ENCODE measurements around the gene CEMP1. TPM values are rescaled to one million over a fixed set of nuclear protein-coding genes. Genes with fewer than 3 reads are reported as not detected.
A peak's percentile ranks its signal among the peaks of the same experiment; 100 is the strongest.
"Not testable (repeated sequence)": the region's sequence is repeated elsewhere in the genome, so short reads cannot be mapped to it uniquely, and the experiment has no call there.

Gene CEMP1, protein sequence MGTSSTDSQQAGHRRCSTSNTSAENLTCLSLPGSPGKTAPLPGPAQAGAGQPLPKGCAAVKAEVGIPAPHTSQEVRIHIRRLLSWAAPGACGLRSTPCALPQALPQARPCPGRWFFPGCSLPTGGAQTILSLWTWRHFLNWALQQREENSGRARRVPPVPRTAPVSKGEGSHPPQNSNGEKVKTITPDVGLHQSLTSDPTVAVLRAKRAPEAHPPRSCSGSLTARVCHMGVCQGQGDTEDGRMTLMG
- 0.58 and 0.62 TPM in 2 replicates for total RNA-seq
- long read RNA-seq = 0 reads

DNA sequence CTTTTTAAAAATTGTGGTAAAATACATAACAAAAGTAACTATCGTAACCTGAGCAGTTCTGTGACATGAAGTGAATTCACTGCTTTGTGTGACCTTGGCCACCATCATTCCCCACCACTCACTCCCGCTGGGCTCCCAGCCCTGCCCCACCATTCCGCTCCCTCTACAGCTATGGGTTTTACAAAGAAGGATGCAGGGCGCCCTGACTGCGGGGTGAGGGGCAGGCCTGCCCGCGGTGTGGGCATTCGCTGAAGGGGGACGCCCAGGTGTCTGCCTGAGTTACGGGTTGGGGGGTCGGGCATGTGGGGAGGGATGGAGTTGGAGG, at the start of gene CEMP1:
TSS of gene CEMP1 (minus strand) at position 38 of the 325 bp plus-strand sequence. CDS start 335 bp downstream, outside the sequence.
- H3K27me3 Mint-ChIP-seq = no peaks in the 10 kb centered on the region
- DNase-seq (ENCODE audit: low spot score, unreplicated experiment) = no peak
- no peaks in the 10 kb centered on the region for H3K9me3 Mint-ChIP-seq (ENCODE audit: low read depth)
- peaks cover 2% of the 10 kb centered on the region for H3K36me3 Mint-ChIP-seq (ENCODE audit: insufficient read depth)
- peaks cover 2% of the 10 kb centered on the region for H3K4me1 Mint-ChIP-seq (ENCODE audit: low read depth)
- TF ChIP-seq, protein P1, sequence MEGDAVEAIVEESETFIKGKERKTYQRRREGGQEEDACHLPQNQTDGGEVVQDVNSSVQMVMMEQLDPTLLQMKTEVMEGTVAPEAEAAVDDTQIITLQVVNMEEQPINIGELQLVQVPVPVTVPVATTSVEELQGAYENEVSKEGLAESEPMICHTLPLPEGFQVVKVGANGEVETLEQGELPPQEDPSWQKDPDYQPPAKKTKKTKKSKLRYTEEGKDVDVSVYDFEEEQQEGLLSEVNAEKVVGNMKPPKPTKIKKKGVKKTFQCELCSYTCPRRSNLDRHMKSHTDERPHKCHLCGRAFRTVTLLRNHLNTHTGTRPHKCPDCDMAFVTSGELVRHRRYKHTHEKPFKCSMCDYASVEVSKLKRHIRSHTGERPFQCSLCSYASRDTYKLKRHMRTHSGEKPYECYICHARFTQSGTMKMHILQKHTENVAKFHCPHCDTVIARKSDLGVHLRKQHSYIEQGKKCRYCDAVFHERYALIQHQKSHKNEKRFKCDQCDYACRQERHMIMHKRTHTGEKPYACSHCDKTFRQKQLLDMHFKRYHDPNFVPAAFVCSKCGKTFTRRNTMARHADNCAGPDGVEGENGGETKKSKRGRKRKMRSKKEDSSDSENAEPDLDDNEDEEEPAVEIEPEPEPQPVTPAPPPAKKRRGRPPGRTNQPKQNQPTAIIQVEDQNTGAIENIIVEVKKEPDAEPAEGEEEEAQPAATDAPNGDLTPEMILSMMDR (IDR thresholded peaks at IDR 0.05; ENCODE audit: unreplicated experiment) = no peak
- peak within 1 kb of the TSS; percentile 98 for H3K27ac Mint-ChIP-seq
- peak within 1 kb of the TSS; percentile 85 for H3K4me3 Mint-ChIP-seq (ENCODE audit: low read depth)

DNA sequence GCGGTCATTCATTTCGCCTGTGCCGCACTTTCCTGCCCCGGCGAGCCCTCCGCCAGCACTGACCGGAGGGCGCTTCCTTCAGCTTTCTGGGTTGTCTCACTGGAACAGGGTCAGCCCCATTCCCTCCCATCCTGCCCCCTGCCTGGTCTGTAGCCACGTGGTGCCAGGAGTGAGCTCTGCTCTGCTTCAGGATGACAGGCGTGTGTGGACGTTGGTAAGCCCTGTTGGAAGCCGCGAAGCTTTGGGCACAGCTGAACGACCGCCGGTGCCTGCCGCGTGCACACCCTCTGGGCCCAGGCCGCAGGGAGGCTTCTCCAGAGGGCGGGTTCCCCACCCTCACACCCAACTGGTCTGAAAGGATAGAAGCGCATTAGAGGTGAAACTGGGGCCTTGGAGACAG, 49.6 kb upstream of the CEMP1 start:
- H3K36me3 Mint-ChIP-seq (ENCODE audit: insufficient read depth); H3K27me3 Mint-ChIP-seq; H3K4me1 Mint-ChIP-seq (ENCODE audit: low read depth); H3K9me3 Mint-ChIP-seq (ENCODE audit: low read depth); DNase-seq (ENCODE audit: low spot score, unreplicated experiment); H3K4me3 Mint-ChIP-seq (ENCODE audit: low read depth); H3K27ac Mint-ChIP-seq: not testable (repeated sequence)

DNA sequence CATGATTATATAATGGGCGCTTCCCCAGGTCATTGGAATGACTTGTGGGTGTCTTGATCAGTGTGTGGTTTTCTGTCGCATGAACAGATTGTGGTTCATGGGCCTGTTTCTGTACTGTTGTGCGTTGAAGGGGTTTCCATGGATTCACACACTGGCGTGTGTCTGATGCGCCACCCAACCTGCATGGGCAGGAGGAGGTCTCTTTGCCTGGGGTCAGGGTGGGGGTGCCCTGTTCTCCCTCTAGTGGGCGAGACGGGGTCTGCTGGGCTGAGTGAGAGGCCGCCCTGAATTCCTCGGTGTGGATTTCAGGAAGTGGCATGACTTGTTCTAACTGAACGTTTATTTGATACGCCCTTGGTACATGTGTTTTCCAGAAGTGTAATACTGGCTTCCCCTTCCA, 48.9 kb upstream of the CEMP1 start:
- H3K9me3 Mint-ChIP-seq (ENCODE audit: low read depth); H3K27ac Mint-ChIP-seq; H3K4me3 Mint-ChIP-seq (ENCODE audit: low read depth); DNase-seq (ENCODE audit: low spot score, unreplicated experiment); H3K27me3 Mint-ChIP-seq; H3K4me1 Mint-ChIP-seq (ENCODE audit: low read depth); H3K36me3 Mint-ChIP-seq (ENCODE audit: insufficient read depth): not testable (repeated sequence)
- TF ChIP-seq, protein P1 (IDR thresholded peaks at IDR 0.05; ENCODE audit: unreplicated experiment) = peak; percentile 34

DNA sequence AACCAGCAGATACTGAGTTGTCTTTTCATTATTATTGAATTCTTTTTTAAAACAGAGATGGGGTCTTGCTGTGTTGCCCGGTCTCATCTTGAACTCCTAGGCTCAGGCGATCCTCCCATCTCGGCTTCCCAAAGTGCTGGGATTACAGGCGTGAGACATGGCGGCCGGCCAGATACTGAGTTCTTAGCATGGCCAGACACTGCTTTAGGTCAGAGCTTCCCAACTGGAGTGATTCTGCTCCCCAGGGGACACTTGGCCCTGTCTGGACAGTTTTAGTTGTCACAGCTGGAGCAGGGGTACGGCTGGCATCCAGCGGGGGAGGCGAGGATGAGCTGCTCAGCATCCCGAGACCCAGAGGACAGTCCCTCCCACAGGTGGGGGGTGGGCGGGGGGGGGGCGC, 47.7 kb upstream of the CEMP1 start:
- H3K36me3 Mint-ChIP-seq (ENCODE audit: insufficient read depth); DNase-seq (ENCODE audit: low spot score, unreplicated experiment); H3K4me3 Mint-ChIP-seq (ENCODE audit: low read depth); H3K27me3 Mint-ChIP-seq; H3K27ac Mint-ChIP-seq; H3K9me3 Mint-ChIP-seq (ENCODE audit: low read depth); H3K4me1 Mint-ChIP-seq (ENCODE audit: low read depth): not testable (repeated sequence)

DNA sequence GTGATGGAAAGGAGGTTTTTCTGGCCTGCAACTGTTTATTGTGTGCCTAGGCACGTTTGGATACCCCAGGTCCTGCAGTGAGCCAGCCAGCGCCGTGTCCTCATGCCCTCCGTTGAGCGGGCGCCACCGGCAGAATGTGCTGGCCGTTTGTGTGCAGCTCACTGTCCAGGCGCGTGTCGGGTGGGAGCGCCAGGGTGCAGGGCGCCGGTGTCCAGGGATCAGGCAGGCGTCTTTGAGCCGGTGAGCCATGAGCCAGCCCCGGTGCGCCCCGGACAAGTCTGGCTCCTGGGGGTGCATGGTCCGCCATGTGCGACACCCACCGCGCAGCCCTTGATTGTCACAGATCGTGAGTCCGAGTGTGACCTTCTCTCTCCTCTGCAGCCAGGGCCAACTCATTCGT, 45.8 kb upstream of the CEMP1 start:
- DNase-seq (ENCODE audit: low spot score, unreplicated experiment); H3K27me3 Mint-ChIP-seq; H3K9me3 Mint-ChIP-seq (ENCODE audit: low read depth): not testable (repeated sequence)

DNA sequence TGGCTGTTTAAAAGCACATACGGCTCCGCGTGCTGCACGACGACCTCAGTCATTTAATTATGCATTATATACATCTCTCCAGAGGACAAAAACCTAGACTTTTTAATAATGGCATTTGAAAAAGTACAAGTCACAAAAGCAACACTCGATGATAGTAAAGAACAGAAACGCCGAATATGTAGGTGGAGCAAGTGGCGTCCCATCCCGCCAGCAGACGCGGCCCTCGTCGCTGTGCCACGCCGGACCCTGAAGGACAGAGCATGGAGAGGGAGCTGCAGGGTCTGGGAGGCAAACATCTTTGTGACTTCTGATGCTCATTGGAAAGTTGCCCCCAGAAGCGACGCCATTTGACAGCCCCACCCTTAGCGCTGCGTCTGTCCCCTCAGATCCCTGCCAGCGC, 44.6 kb upstream of the CEMP1 start:
- not testable (repeated sequence) for H3K9me3 Mint-ChIP-seq (ENCODE audit: low read depth); H3K27ac Mint-ChIP-seq; H3K4me1 Mint-ChIP-seq (ENCODE audit: low read depth); H3K4me3 Mint-ChIP-seq (ENCODE audit: low read depth); DNase-seq (ENCODE audit: low spot score, unreplicated experiment); H3K27me3 Mint-ChIP-seq; H3K36me3 Mint-ChIP-seq (ENCODE audit: insufficient read depth)

More for the DNA sequence above, 45.8 kb upstream of the CEMP1 start:
- not testable (repeated sequence) for H3K36me3 Mint-ChIP-seq (ENCODE audit: insufficient read depth); H3K27ac Mint-ChIP-seq; H3K4me3 Mint-ChIP-seq (ENCODE audit: low read depth); H3K4me1 Mint-ChIP-seq (ENCODE audit: low read depth)

DNA sequence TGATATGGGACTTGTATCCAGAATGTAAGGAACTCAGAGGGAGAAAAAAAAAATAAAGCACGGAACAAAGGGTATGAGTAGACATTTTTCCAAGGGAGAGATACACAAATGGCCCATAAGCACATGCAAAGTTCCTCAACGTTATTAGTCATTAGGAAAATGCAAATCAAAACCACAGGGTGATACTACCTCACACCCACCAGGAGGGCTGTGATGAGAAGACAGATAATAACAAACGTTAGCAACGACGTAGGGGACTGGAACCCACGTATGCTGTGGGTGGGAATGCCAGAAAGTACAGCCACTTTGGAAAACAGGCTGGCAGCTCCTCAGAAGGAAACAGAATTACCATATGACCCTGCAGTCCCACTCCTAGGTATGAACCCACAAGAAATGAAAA, 41.5 kb upstream of the CEMP1 start:
- not testable (repeated sequence) for H3K27ac Mint-ChIP-seq; H3K27me3 Mint-ChIP-seq; H3K4me1 Mint-ChIP-seq (ENCODE audit: low read depth); H3K9me3 Mint-ChIP-seq (ENCODE audit: low read depth); H3K36me3 Mint-ChIP-seq (ENCODE audit: insufficient read depth); H3K4me3 Mint-ChIP-seq (ENCODE audit: low read depth); DNase-seq (ENCODE audit: low spot score, unreplicated experiment)

DNA sequence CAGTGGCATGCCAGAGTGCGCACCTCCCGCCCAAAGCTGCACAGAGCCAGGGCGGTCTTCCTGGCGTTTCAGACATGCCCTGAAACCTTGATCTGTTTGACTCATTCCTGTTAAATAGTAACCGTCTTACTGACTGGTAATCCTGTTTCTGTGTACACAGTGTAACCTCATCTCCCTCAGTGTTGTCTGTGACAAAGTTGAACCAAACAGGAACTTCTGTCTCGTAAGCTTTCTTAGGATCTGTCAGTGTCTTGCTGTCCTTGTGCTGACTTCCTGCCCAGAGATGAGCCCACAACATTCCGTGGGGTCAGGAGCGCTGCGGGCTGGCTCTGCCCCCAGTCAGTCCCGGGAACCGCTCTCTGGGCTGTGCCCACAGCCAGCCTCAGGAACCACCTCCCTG, 37.4 kb upstream of the CEMP1 start:
- DNase-seq (ENCODE audit: low spot score, unreplicated experiment); H3K9me3 Mint-ChIP-seq (ENCODE audit: low read depth); H3K36me3 Mint-ChIP-seq (ENCODE audit: insufficient read depth); H3K4me3 Mint-ChIP-seq (ENCODE audit: low read depth); H3K27me3 Mint-ChIP-seq; H3K4me1 Mint-ChIP-seq (ENCODE audit: low read depth); H3K27ac Mint-ChIP-seq: not testable (repeated sequence)

DNA sequence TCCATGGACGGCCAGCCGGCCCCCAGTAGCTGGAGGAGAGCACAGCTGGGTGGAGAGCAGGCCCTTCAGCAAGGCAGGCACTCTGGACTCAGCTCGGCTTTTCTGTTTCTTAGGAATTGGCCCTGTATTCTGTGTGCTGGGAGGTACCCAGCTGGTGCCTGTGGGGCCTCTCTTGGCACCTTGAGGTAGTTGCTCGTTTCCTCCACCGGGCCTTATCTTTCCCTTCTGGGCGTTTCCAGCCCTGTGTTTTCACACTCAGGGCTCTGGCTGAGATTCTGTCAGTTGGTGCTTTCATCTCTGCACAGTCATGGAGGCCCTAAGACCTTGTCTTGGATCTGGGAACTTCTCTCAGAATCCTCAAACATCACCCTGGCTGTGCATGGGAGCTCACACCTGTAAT, 36.3 kb upstream of the CEMP1 start:
- not testable (repeated sequence) for H3K27ac Mint-ChIP-seq; H3K36me3 Mint-ChIP-seq (ENCODE audit: insufficient read depth); H3K4me1 Mint-ChIP-seq (ENCODE audit: low read depth); H3K27me3 Mint-ChIP-seq; H3K4me3 Mint-ChIP-seq (ENCODE audit: low read depth); H3K9me3 Mint-ChIP-seq (ENCODE audit: low read depth); DNase-seq (ENCODE audit: low spot score, unreplicated experiment)

Data from progenitor cell of endocrine pancreas (in vitro differentiated cells).